ENCODE measurements around the gene P2RX6. TPM values are rescaled to one million over a fixed set of nuclear protein-coding genes. Genes with fewer than 3 reads are reported as not detected.

Gene P2RX6
- total and polyA plus RNA-seq, 9 of the 15 experiments (the other 6 are each of a cell fraction or from before 2014, with no cell fraction given): 0.01 to 3.9 (median 1.5) TPM; not detected in 1

GRCh38 chr22:20968281-20968977 lies 46.5 kb upstream of the P2RX6 start (continued):
- no peak for TF ChIP-seq ZNF133 (CRISPR knock-in tag; IDR thresholded peaks at IDR 0.05)
- TF ChIP-seq PML (IDR thresholded peaks at IDR 0.05; ENCODE audit: low read length): no peak
- TF ChIP-seq HMGN3 (IDR thresholded peaks at IDR 0.05; ENCODE audit: borderline replicate concordance, extremely low read depth, insufficient read length, low read depth, low read length): no peak
- TF ChIP-seq ZNF511 (CRISPR knock-in tag; IDR thresholded peaks at IDR 0.05): peak; percentile 49
- no peak for TF ChIP-seq MXI1 (IDR thresholded peaks at IDR 0.05; ENCODE audit: low read depth, low read length)
- no peak for TF ChIP-seq ZNF655 (CRISPR knock-in tag; IDR thresholded peaks at IDR 0.05)
- no peak for TF ChIP-seq NCOA4 (IDR thresholded peaks at IDR 0.05; ENCODE audit: partially characterized antibody)
- peak; percentile 88; the same call in 1 of the 2 replicates for TF ChIP-seq ZFPM2 (CRISPR knock-in tag; IDR thresholded peaks at IDR 0.05)
- no peak for TF ChIP-seq TFE3 (CRISPR knock-in tag; IDR thresholded peaks at IDR 0.05)
- no peak for TF ChIP-seq POLR3G (IDR thresholded peaks at IDR 0.05; ENCODE audit: extremely low read depth, insufficient read length, insufficient replicate concordance)
- no peak for TF ChIP-seq SIRT6 (IDR thresholded peaks at IDR 0.05; ENCODE audit: low read depth, low read length)
- no peak for TF ChIP-seq ILF3 (IDR thresholded peaks at IDR 0.05; ENCODE audit: borderline replicate concordance)
- no peak for TF ChIP-seq SMC3 (conservative IDR thresholded peaks at IDR 0.05; ENCODE audit: insufficient read depth, low read depth, low read length)
- no peak for TF ChIP-seq SREBF1 (IDR thresholded peaks at IDR 0.05; ENCODE audit: borderline replicate concordance, low read depth, low read length)
- no peak; the same call in 1 of the 2 replicates for TF ChIP-seq TGIF2 (CRISPR knock-in tag; IDR thresholded peaks at IDR 0.05)
- no peak for TF ChIP-seq BDP1 (IDR thresholded peaks at IDR 0.05; ENCODE audit: insufficient read depth, insufficient read length)
- no peak for TF ChIP-seq ZBTB8A (IDR thresholded peaks at IDR 0.05; ENCODE audit: partially characterized antibody)
- TF ChIP-seq ATF6 (CRISPR knock-in tag; IDR thresholded peaks at IDR 0.05): no peak
- TF ChIP-seq ZNF699 (CRISPR knock-in tag; IDR thresholded peaks at IDR 0.05; ENCODE audit: insufficient replicate concordance): no peak
- TF ChIP-seq ZNF57 (CRISPR knock-in tag; IDR thresholded peaks at IDR 0.05): no peak
- no peak for TF ChIP-seq HLTF (IDR thresholded peaks at IDR 0.05)
- no peak for TF ChIP-seq ELK3 (CRISPR knock-in tag; IDR thresholded peaks at IDR 0.05)
- TF ChIP-seq ZKSCAN3 (CRISPR knock-in tag; IDR thresholded peaks at IDR 0.05): no peak
- TF ChIP-seq NFRKB (IDR thresholded peaks at IDR 0.05; ENCODE audit: low read depth): no peak

Measured in K562 (cell line).